Activated naive CD8-positive, alpha-beta T cell treated with anti-CD3 and anti-CD28 coated beads, Interleukin-2, amount 50 U/mL, for 24 hours (primary cell): ENCODE measurements around the gene RHBDL2.
"Not testable (repeated sequence)": the region's sequence is repeated elsewhere in the genome, so short reads cannot be mapped to it uniquely, and the experiment has no call there.

Experiments used
- ATAC-seq: fragments of 150-1000 bp; cut with Tn5 transposase; one replicate; pipeline ENCODE4 v1.10.0; 2021
- DNase-seq: peaks from one replicate; pipeline ENCODE4 v3.0.0; 2021
- H3K27ac Mint-ChIP-seq: one replicate; pipeline ENCODE4 v1.8.0; 2021; ENCODE audit warnings: mild to moderate bottlenecking, mixed read lengths
- H3K27me3 Mint-ChIP-seq: one replicate; pipeline ENCODE4 v1.8.0; 2021; ENCODE audit warnings: mixed read lengths
- H3K36me3 Mint-ChIP-seq: one replicate; pipeline ENCODE4 v1.8.0; 2021; ENCODE audit warnings: low read depth, mixed read lengths
- H3K4me1 Mint-ChIP-seq: one replicate; pipeline ENCODE4 v1.8.0; 2021; ENCODE audit warnings: mixed read lengths
- H3K4me3 Mint-ChIP-seq: one replicate; pipeline ENCODE4 v1.8.0; 2021; ENCODE audit warnings: mild to moderate bottlenecking, moderate library complexity, mixed read lengths
- H3K9me3 Mint-ChIP-seq: one replicate; pipeline ENCODE4 v1.8.0; 2021; ENCODE audit warnings: mixed read lengths

RHBDL2 gene

DNA sequence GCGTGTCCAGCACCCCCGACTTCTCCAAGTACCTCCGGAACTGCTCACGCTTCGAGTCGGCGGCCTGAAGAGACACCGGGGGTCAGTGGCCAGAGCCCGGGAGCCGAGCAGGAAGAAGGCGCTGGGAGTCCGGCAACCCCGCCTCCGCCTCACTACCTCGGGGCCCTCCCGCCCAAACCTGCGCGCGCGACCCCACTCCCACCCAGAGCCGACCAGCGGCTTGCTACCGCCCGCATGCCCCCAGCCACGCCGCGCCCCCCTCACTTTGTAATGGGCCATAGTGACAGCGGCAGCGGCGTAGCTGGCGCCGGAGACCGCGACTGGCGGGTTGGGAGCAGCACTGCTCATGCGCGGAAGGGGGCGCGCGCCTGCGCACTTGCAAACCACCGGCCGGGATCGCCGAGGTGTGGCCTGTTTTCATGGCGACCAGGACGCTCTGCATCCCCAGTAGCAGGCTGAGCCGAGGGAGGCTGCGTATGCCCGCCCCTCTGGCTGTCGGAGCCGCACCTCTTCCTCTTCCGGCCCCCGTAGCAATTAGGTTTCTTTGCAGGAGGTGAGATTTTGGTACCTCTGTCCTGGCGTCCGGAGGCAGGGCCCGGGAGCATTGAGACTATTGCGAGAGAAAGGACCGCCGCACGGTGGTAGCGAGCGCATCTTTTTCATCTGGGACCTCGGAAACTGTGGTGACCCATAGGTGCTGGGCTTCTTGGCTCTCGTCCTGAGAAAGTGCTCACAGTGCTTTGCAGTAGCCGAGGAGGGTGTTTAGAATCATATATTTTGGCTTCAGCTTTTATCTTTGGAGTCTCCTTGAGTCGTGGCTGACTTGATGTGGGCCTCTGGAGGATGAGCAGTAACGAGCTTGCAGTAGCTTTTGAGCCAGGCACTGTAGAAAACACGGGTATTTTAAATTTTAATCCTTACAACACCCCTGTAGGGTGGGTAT is 68.3 kb downstream of the RHBDL2 start, which contains the start of gene MYCBP:
TSS of gene MYCBP (minus strand) at position 322 of the 943 bp plus-strand sequence. CDS start at position 279, 43 bp downstream.
- Mint-ChIP-seq H3K9me3 (no peaks in the 10 kb centered on the region), H3K36me3 (peaks cover 5% of the 10 kb centered on the region), H3K4me3 (peak within 1 kb of the TSS; percentile 94), H3K27me3 (no peaks in the 10 kb centered on the region), H3K27ac (peak within 1 kb of the TSS; percentile 83), H3K4me1 (peaks cover 29% of the 10 kb centered on the region)
- peak; percentile 100 for ATAC-seq
- peak; percentile 97 for DNase-seq

- Mint-ChIP-seq H3K4me3 (peak overlapping the region; percentile 94), H3K36me3 (peaks cover 9% of the 10 kb centered on the region), H3K27ac (peak overlapping the region; percentile 83), H3K9me3 (no peaks in the 10 kb centered on the region), H3K27me3 (no peaks in the 10 kb centered on the region), H3K4me1 (peaks cover 29% of the 10 kb centered on the region)
- ATAC-seq (peak; percentile 26), DNase-seq (peak; percentile 32)
Observed at GRCh38 chr1:38872401-38873026, 69.1 kb downstream of the RHBDL2 start.

DNA sequence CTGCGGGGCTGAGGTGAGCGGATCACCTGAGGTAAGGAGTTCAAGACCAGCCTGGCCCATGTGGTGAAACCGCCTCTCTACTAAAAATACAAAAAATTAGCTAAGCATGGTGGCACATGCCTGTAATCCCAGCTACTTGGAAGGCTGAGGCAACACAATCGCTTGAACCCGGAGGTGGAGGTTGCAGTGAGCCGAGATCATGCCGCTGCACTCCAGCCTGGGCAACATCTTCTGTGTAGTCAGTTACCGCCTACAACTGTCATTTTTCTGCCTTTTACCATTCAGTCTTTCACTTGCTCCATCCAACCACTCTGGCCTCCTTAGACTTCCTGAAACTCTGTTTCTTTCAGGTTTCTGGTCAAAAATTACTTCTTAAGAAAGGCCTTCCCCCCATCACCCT is 70.6 kb downstream of the RHBDL2 start:
- peaks cover 11% of the 10 kb centered on the region for H3K36me3 Mint-ChIP-seq
- no peak for ATAC-seq
- DNase-seq, result no peak
- H3K9me3 Mint-ChIP-seq, result no peaks in the 10 kb centered on the region
- no peak overlapping the region for H3K4me3 Mint-ChIP-seq
- peaks cover 29% of the 10 kb centered on the region for H3K4me1 Mint-ChIP-seq
- H3K27ac Mint-ChIP-seq, result no peak overlapping the region
- H3K27me3 Mint-ChIP-seq, result no peaks in the 10 kb centered on the region

DNA sequence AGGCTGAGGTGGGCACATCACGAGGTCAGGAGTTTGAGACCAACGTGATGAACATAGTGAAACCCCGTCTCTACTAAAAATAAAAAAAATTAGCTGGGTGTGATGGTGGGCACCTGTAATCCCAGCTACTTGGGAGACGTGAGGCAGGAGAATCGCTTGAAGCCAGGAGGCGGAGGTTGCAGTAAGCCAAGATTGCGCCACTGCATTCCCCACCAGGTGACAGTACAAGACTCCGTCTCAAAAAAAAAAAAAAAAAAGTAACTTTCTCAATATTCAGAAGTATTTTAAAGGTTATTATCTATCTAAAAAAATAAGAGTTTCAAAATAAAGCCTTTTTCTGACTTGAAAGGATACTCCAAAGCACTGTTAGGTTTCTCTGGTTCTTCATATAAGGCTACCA is 74.4 kb downstream of the RHBDL2 start:
- ATAC-seq (no peak), DNase-seq (no peak)
- Mint-ChIP-seq H3K9me3 (no peaks in the 10 kb centered on the region), H3K4me3 (no peak overlapping the region), H3K27ac (no peak overlapping the region), H3K4me1 (peaks cover 14% of the 10 kb centered on the region), H3K27me3 (no peaks in the 10 kb centered on the region), H3K36me3 (peaks cover 17% of the 10 kb centered on the region)

- Mint-ChIP-seq H3K27me3 (no peaks in the 10 kb centered on the region), H3K4me1 (peaks cover 11% of the 10 kb centered on the region), H3K36me3 (peaks cover 16% of the 10 kb centered on the region), H3K9me3 (no peaks in the 10 kb centered on the region), H3K27ac (no peak overlapping the region), H3K4me3 (no peak overlapping the region)
- ATAC-seq, result no peak
- no peak for DNase-seq
Observed at GRCh38 chr1:38865112-38865715, 76.4 kb downstream of the RHBDL2 start.

GRCh38 chr1:38860454-38860795 is 81.2 kb downstream of the RHBDL2 start:
- ATAC-seq (no peak), DNase-seq (no peak)
- H3K27me3 Mint-ChIP-seq, result no peaks in the 10 kb centered on the region
- peak overlapping the region; percentile 87 for H3K27ac Mint-ChIP-seq
- H3K4me1 Mint-ChIP-seq, result peaks cover 38% of the 10 kb centered on the region
- peaks cover 17% of the 10 kb centered on the region for H3K36me3 Mint-ChIP-seq
- no peaks in the 10 kb centered on the region for H3K9me3 Mint-ChIP-seq
- H3K4me3 Mint-ChIP-seq, result peak overlapping the region; percentile 95

DNA sequence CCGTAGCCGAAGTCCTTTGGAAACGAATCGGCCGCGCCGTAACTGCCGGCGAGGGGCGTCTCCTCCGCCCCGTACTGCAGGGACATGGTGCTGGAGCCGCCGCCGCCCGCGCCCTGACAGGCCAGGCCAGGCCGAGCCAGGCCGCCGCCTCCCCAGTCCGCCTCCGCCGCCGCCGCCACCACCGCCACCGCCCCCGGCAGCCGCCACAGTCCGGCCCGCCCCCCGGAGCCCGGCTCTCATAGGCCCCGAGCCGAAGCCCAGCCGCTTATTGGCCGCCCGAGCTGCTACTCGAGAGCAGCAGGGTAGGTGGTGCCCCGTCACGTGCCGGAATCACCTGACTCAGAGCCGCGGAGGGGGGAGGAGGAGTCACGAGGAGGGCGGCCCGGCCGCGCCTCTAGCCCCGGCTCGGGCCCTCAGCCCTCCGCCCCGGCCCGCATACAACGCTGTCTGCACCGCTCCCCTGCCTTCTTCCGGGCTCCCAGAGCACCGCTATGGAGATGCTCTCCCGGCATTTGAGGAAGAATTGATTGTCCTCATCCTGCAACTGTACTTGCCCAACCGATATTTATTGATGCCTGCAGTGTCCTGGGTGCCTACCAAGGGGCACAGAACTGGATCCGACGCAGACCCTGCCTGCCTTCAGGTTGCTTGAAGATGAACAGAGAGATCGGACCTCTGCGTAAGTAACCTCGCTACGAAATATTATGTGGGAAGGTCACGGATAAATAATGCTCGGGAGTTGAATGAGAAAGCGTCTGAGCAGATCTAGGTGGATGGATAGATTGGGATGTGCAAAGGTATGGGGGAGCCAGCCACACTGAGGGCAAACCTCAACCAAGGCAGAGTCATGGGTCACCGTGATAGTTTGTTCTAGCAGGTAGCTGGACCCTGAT is 81.8 kb downstream of the RHBDL2 start, which contains the start of gene RRAGC:
TSS of gene RRAGC (minus strand) at position 212 of the 893 bp plus-strand sequence. CDS start at position 86, 126 bp downstream.
- Mint-ChIP-seq H3K27me3 (no peaks in the 10 kb centered on the region), H3K4me1 (peaks cover 43% of the 10 kb centered on the region), H3K9me3 (no peaks in the 10 kb centered on the region), H3K27ac (peak within 1 kb of the TSS; percentile 87), H3K4me3 (peak within 1 kb of the TSS; percentile 95), H3K36me3 (peaks cover 22% of the 10 kb centered on the region)
- DNase-seq (peak; percentile 98), ATAC-seq (peak; percentile 99)

GRCh38 chr1:38858833-38859560 is 82.6 kb downstream of the RHBDL2 start:
- Mint-ChIP-seq H3K4me3 (peak overlapping the region; percentile 95), H3K27me3 (no peaks in the 10 kb centered on the region), H3K4me1 (peaks cover 43% of the 10 kb centered on the region), H3K36me3 (peaks cover 19% of the 10 kb centered on the region), H3K27ac (peak overlapping the region; percentile 83), H3K9me3 (no peaks in the 10 kb centered on the region)
- ATAC-seq (peak; percentile 25), DNase-seq (peak; percentile 62)

GRCh38 chr1:38852780-38853179 is 88.8 kb downstream of the RHBDL2 start:
- H3K4me3 Mint-ChIP-seq, result peak overlapping the region; percentile 2
- DNase-seq, result no peak
- ATAC-seq, result peak; percentile 77
- H3K9me3 Mint-ChIP-seq, result no peaks in the 10 kb centered on the region
- peak overlapping the region; percentile 70 for H3K27ac Mint-ChIP-seq
- H3K36me3 Mint-ChIP-seq, result peaks cover 26% of the 10 kb centered on the region
- H3K4me1 Mint-ChIP-seq, result peaks cover 32% of the 10 kb centered on the region
- no peaks in the 10 kb centered on the region for H3K27me3 Mint-ChIP-seq

GRCh38 chr1:38848071-38848470 is 93.6 kb downstream of the RHBDL2 start:
- Mint-ChIP-seq H3K36me3 (peaks cover 35% of the 10 kb centered on the region), H3K4me1 (peaks cover 14% of the 10 kb centered on the region), H3K4me3 (no peak overlapping the region), H3K9me3 (no peaks in the 10 kb centered on the region), H3K27me3 (no peaks in the 10 kb centered on the region), H3K27ac (no peak overlapping the region)
- ATAC-seq, result no peak
- no peak for DNase-seq

DNA sequence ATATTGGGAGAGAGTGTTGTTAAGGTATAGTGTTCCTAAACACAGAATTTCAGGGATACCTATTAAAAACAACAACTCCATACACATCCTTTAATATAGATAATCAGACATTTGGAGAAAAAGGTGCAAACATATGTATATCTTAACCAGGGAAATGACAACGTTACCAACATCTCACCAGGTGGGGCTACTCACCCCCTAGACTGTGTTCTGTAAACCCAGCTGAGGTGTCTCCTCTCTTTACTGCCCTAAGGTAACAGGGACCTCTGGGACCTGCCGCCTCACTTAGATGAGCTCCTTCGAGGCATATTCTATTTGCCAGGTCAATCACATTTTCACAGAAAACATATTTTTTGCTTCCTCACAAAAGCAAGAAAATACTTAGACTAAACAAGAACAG is 95.4 kb downstream of the RHBDL2 start:
- H3K27ac Mint-ChIP-seq, result no peak overlapping the region
- no peak for ATAC-seq

DNA sequence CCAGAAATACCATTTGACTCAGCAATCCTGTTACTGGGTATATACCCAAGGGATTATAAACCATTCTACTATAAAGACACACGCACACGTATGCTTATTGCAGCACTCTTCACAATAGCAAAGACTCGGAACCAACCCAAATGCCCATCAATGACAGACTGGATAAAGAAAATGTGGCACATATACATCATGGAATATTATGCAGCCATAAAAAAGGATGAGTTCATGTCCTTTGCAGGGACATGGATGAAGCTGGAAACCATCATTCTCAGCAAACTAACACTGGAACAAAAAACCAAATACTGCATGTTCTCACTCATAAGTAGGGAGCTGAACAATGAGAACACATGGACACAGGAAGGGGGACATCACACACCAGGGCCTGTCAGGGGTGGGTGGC is 96.5 kb downstream of the RHBDL2 start:
- not testable (repeated sequence) for H3K4me1 Mint-ChIP-seq, H3K27me3 Mint-ChIP-seq, ATAC-seq, DNase-seq, H3K27ac Mint-ChIP-seq, H3K4me3 Mint-ChIP-seq, H3K9me3 Mint-ChIP-seq
- H3K36me3 Mint-ChIP-seq, result peaks cover 30% of the 10 kb centered on the region

More for the DNA sequence above, 95.4 kb downstream of the RHBDL2 start:
- Mint-ChIP-seq H3K9me3 (no peaks in the 10 kb centered on the region), H3K27me3 (no peaks in the 10 kb centered on the region), H3K4me3 (no peak overlapping the region), H3K4me1 (peaks cover 5% of the 10 kb centered on the region), H3K36me3 (peaks cover 28% of the 10 kb centered on the region)
- DNase-seq, result no peak

- H3K9me3 Mint-ChIP-seq, result no peaks in the 10 kb centered on the region
- no peak overlapping the region for H3K27ac Mint-ChIP-seq
- no peaks in the 10 kb centered on the region for H3K4me1 Mint-ChIP-seq
- DNase-seq (no peak), ATAC-seq (no peak)
- H3K4me3 Mint-ChIP-seq, result no peak overlapping the region
- H3K36me3 Mint-ChIP-seq, result peaks cover 25% of the 10 kb centered on the region
- H3K27me3 Mint-ChIP-seq, result no peaks in the 10 kb centered on the region
Observed at GRCh38 chr1:38840281-38840680, 101.3 kb downstream of the RHBDL2 start.
